T47D (cell line): ENCODE data around the gene BIK.
"Not testable (repeated sequence)": the region's sequence is repeated elsewhere in the genome, so short reads cannot be mapped to it uniquely, and the experiment has no call there.

Experiments
- DNase-seq, 2 experiments: peaks; one replicate each; pipeline versions ENCODE4 v3.0.0 to v3.0.0-alpha.2; 2011 to 2012; ENCODE audit warnings: low read depth in 1 of 2, low spot score in 1 of 2
- JUND ChIP-seq: IDR thresholded peaks from 2 replicates; pipeline ENCODE4 v1.6.1; 2012; ENCODE audit warnings: low read depth
- in situ Hi-C: cut with HindIII; loops from 2 replicates; pipeline ENCODE4 v1.10.0; 2016; ENCODE audit warnings: low sequenced_read_pairs, low pct_unique_long_range_greater_than_20kb

BIK gene

DNA sequence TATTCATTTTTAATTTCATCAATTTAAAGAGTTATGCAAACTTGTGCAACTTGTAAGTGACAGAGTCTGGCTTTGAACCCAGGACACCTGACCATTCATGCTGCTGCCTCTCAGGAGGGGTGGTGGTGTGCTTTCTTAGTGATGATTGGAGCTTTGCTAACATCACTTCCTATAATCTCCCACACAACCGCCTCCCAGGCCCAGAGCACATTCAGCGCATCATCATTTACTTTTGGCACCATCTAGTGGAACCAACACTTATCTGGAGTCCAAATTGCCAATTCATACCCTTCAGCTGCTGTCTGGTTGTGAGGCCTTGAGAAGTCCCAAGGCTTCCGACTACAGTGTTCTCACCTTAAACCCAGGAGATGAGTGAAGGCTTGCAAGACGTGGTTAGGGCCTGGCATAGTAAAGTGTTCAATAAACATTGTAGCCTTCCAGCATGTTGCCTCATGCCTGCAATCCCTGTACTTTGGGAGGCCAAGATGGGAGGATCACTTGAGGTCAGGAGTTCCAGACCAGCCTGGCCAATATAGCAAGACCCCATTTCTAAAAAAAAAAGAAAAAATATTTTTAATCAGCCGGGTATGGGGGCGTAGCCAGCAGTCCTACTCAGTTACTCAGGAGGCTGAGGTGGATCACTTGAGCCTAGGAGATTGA lies 20.3 kb upstream of the BIK start:
- DNase-seq, result peak; percentile 65 to 91
- no peak for TF ChIP-seq JUND
- in situ Hi-C loops, result no loop called here

DNA sequence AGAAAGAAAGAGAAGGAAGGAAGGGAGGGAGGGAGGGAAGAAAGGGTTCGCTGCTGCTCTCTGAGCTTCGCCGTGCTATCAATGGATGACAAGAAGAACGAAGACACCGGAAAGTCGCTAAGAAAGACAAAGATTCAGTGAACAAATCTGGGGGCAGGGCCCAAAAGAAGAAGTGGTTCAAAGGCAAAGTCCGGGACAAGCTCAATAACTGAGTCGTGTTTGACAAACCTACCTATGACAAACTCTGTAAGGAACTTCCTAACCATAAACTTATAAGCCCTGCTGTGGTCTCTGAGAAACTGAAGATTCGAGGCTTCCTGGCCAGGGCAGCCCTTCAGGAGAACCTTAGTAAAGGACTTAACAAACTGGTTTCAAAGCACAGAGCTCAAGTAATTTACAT lies 18.5 kb upstream of the BIK start:
- no peak for TF ChIP-seq JUND
- no peak for DNase-seq
- in situ Hi-C loops, result no loop called here

DNA sequence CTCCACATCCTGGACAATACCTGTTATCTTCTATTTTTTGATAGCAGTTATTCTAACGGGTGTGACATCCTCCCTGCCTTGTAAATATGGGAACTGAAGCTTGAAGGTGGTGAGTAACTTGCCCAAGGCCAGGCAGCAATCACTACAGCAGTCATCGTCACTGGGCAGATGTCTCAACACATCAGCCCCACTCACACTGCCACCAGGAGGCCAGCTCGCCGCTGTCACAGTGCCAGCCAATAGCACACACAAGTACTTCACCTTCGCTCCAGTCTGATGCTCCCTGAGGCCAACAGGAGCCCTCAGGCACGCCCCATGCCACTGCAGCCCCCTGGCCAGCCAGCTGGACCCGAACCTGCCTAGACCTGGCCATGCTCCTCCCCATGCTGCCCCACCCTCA lies 16.5 kb upstream of the BIK start:
- DNase-seq, result no peak
- in situ Hi-C loops, result no loop called here
- TF ChIP-seq JUND, result no peak

DNA sequence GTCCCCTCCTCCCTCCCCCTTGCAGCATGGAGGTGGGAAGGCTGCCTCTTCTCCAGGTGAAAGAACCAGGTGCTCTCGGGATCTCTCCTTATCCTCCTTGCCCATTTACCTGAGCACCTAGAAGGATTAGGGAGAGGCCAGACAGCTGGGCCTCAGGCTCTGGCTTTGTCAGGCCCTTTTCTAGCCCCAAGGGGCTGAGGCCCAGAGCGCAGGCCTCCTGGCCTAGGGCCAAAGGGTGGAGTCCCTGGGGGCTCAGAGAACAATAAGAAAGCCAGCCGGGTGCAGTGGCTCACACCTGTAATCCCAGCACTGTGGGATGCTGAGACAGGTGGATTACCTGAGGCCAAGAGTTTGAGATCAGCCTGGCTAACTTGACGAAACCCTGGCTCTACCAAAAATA lies 16.0 kb upstream of the BIK start:
- TF ChIP-seq JUND, result no peak

DNA sequence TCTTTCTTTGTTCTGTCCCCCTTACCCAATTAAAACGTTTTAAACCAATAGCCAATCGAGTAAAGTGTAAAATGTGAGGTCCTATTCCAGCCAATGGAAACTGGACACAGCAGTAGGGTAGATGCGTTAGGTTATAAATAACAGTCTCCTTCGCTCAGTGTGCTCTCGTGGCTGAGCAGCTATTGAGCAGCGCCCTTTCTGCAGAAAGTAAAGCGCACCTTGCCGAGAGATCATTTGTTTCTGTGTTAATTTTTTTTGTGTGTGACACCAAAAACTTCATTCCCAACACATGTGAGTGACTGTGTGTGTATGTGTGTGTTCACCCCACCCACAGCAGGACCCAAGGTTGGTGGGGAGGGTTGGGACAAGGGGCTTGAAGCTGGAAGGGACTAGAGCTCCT lies 14.1 kb upstream of the BIK start:
- TF ChIP-seq JUND, result no peak
- DNase-seq, result no peak
- in situ Hi-C loops, result no loop called here

More for the DNA sequence above, 16.0 kb upstream of the BIK start:
- DNase-seq, result no peak
- in situ Hi-C loops, result no loop called here

DNA sequence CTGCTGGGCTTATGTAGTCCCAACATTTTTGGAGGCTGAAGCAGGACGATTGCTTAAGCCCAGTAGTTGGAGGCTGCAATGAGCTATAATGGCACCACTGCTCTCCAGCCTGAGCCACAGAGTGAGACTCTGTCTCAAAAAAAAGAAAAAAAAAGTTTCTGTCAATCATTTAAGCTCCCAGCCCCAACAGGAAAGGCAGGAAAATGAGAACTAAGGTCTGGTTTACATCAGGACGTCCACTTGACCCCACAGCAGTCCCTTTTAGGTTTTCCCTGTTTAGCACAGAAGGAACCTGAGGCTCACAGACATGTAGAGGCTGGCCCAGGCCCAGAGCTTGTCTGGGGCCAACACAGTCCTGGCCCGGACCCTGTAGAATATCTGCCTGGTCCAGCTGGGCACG lies 12.2 kb upstream of the BIK start:
- no peak for TF ChIP-seq JUND
- no peak for DNase-seq
- in situ Hi-C loops, result no loop called here

DNA sequence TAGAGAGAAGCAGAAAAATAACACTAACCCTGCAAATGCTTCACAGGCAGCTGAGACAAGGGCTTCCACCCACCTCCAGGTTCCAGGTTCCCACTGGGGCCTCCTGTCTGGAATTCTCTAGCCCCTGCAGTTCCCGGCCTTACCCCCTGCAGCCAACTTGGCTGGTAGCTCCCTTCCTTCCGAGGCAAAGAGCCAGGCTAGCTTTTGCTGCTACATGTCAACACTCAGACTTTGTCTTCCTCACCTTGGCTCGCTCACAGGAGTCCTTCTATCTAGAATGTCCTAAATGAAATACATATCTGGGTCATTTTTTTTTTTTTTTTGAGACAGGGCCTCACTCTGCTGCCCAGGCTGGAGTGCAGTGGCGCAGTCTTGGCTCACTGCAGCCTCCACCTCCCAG lies 11.5 kb upstream of the BIK start:
- in situ Hi-C loops, result no loop called here
- DNase-seq, result no peak
- TF ChIP-seq JUND, result no peak

DNA sequence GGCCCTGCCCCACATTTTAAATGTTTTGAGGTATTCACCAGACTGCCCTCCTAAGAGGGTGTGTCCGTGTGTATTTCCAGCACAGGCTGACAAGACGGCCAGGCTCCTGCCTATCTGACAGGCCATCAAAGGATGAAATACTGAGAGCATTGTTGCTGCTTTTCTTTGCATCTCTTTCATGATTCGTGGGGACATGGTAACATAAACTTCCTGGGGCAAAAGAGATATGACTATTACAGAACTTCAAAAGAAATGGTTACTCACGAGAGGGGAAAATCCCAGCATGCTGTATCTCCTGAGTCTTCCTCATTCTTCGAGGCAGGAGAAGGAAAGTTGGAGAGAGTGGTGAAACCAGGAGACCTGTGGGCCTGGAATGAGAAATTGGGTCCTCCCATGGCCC lies 10.3 kb upstream of the BIK start:
- in situ Hi-C loops, result no loop called here
- no peak for DNase-seq

DNA sequence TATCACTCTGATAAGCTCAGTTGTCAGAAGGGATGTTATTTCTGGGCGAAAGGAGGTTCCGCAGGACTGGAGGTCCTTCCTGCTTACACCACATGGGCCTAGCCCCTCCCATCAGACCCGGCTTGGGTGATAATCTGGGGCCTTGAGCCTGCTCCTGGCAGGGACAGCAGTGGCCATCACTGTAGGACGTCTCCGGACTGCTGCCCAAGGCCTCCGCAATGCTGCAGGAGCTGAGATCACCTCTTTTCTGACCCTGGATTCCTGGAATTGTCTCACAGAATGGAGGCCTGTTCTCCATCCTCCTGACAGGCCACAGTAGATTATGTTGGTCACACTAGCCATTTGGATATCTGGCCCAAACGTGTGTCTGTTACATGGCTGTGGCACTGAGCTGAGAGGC lies 9.2 kb upstream of the BIK start:
- no peak for TF ChIP-seq JUND
- in situ Hi-C loops, result no loop called here
- no peak for DNase-seq

More for the DNA sequence above, 10.3 kb upstream of the BIK start:
- no peak for TF ChIP-seq JUND

DNA sequence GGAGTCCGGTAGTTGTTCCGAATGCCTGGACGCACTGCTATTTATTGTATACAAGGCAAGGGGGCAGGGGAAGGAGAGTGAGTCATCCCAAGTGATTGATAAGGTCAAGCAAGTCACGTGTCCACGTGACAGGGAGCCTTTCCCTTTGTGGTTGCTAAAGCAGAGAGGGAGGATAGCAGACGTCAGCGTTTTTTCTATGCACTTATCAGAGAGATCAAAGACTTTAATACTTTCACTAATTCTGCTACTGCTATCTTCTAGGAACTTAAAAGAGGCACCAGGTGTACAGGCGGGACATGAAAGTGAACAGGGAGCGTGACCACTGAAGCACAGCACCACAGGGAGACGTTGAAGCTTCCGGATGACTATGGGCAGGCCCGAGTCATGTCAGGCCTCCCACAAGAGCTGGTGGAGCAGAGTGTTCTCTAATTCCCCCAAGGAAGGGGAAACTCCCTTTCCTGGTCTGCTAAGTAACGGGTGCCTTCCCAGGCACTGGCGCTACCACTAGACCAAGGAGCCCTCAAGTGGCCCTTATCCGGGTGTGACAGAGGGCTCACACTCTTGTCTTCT lies 6.4 kb upstream of the BIK start:
- in situ Hi-C loops, DNase-seq: not testable (repeated sequence)

DNA sequence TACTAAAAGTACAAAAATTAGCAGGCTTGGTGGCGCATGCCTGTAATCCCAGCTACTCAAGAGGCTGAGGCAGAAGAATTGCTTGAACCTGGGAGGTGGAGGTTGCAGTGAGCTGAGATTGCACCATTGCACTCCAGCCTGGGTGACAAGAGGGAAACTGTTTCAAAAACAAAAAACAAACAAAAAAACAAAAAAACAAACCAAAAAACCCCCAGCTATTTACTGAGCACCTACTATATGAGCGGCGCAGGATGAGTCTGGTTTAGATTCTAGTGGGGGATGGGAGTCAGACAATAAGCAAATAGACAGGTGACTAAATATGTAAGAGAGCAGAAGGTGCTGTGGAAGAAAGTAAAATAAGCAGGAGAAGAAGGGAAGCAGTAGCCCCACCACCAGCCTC lies 5.6 kb upstream of the BIK start:
- DNase-seq, in situ Hi-C loops: not testable (repeated sequence)

DNA sequence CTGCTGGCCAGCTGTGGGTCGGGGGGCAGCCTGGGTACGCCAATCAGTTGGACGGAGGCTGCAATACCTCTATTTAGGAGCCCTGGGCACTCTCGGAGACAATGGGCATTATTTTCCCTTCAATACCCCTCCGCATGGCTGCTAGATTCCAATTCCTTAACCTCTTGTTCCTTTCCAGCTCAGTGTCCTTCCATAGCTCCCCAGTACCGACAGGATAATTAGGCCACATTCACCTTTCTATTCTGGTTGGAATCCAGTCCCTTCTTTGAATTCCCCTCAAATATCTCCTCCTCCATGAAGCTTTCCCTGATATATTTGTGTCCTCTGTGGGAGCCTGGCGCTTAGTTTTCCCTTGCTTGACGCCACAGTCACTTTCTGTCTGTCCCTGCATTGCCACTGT lies 4.2 kb upstream of the BIK start:
- no peak for DNase-seq
- no peak for TF ChIP-seq JUND
- in situ Hi-C loops, result no loop called here

DNA sequence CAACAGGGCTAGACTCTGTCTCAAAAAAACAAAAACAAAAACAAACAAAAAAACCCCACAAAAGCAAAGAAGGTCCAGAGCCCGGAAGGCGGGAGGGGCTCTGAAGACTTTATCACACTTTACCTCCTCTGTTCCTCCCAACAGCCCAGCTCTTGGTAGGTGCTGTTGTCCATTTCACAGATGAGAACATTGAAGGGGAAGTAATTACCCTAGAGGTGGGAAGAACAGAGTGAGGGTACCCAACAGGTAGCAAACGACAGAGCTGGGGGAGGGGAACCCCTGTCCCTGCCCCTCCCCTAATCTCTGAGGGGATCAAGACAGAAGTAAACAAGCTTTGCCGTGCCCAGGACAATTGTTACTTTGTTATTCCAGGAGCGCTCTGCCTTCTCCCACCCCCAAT lies 1.0 kb upstream of the BIK start:
- no peak for TF ChIP-seq JUND
- DNase-seq, result no peak
- in situ Hi-C loops, result no loop called here

DNA sequence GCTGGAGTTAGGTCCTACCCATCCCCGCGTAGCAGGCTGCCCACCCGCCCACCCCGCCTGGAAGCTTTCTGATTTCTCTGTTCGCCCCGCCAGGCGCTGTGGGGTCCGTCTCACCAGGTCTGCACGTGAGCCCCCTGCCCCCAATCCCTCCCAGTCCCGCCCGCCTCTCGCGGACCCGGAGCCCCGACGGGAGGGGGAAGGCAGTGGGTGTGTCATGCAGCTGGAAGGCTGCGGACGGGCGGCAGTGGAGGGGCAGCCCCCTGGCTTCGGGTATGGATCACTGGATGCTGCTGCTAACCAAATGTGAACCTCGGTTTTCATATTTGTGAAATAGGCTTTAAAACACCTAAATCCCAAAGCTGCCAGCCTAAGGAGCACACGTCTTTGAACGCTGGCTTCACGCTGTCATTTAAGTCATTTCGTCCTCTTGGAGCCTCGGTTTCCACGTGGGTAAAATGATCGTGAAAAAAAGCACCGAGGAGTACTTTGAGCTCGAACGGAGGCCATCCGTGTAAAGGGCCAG lies 568 bp upstream of the BIK start:
- no peak for TF ChIP-seq JUND
- in situ Hi-C loops, result no loop called here
- DNase-seq, result no peak
